AG08396 (cell line): ENCODE data around the gene PRRX1.

Experiments
- DNase-seq: peaks from one replicate; pipeline ENCODE4 v3.0.0; 2012; ENCODE audit warnings: low spot score, mixed read lengths

PRRX1 gene

GRCh38 chr1:170769691-170770090 lies 105.8 kb downstream of the PRRX1 start:
- DNase-seq = no peak

DNA sequence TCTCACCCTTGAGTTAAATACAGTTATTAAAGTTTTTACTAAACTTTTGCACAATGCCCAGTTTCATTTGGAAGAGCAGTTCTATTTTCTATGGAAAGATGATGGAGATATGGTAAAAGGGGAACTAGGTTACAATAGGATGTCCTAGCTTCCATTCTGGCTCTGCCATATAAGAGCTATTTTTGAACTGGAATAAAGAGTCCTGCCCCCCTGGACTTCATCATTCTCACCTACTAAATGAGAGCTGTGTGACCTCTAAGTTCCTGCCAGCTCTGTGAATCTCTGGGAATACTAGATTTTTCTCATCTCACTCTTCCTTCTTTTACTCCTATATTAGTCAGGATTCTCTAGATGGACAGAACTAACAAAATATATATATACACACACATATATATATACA lies 106.3 kb downstream of the PRRX1 start:
- DNase-seq = no peak

GRCh38 chr1:170776252-170776651 lies 112.3 kb downstream of the PRRX1 start:
- DNase-seq = no peak

DNA sequence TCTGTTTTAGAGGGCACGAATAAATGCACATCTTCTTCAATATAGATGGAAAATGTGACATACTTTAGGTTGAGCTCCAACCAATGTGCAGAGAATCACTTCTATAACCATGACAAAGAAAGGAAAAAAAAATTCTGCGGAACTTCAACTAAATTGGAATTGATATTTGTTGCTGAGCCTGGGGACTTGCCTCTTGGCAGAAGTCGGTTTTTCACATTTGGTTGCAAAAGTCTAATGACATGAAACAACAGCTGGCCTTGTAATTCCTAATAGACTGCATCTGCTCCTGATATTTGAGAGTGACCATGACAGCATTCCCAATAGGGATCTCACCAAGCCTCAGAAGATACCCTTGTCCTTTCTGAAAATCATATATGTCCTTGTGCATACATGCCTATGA lies 112.8 kb downstream of the PRRX1 start:
- no peak for DNase-seq
